ENCODE data around the gene C1QL3.

C1QL3 gene

DNA sequence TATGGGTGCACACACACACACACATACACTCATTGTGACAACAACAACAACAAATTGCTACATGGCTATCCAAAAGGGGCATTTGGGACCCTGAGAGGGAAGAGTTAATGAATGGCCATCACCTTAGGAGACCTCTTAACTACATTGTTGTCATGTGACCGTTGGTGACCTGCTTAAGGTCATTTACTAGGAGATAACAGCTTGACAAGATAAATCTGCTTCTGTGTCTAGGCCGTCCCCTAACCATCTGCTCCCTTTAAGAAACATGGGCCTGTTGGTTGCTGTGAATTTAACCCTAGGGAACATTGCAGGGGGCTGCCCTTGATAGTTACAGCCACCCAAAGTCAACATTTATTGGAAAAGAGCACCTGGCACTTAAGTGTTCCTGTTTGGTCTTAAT, 29.7 kb downstream of the C1QL3 start:
- no peak for DNase-seq

DNA sequence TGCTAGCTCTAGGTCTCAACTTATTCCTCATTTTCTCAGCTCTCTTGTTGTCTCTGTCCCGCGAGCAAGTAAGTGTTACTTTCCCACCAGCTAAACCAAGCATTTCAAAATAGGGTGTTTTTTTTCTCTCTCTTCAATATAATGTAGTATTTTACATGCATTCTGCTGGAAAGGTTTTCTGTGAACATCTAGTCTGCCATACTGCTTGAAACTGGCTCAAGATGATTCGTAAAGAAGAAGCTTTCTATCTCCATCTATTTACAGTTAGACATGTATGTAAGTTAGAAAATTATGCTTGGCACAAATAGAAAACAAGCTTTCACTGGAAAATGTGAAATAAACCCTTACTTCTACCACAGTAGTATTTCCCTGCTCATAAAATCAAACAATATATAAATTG, 31.2 kb downstream of the C1QL3 start:
- DNase-seq = no peak

DNA sequence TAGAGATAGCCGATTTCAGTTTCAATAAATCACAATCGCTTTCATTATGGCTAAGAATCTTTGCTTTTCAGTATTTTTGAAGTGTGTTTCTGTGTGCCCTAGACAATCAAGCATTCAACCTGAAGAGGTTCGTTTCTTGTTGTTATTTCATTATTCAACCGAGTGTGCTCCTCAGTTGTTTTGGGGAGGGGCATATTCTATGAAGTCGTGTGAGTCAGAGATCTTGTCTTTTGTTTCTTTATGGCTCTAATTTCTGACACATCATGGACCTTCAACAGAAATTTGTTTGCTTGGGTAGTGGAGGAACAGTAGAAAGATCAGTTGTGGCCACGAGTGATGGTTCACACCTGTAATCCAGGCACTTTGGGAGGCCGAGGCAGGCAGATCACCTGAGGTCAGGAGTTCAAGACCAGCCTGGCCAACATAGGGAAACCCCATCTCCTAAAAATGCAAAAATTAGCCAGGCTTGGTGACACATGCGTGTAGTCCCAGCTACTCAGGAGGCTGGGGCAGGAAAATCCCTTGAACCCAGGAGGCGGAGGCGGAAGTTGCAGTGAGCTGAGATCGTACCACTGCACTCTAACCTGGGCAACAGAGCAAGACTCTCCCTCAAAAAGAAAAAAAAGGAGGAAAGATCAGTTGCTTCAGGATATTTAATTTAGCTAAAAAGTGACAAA, 38.3 kb downstream of the C1QL3 start:
- no peak for DNase-seq

DNA sequence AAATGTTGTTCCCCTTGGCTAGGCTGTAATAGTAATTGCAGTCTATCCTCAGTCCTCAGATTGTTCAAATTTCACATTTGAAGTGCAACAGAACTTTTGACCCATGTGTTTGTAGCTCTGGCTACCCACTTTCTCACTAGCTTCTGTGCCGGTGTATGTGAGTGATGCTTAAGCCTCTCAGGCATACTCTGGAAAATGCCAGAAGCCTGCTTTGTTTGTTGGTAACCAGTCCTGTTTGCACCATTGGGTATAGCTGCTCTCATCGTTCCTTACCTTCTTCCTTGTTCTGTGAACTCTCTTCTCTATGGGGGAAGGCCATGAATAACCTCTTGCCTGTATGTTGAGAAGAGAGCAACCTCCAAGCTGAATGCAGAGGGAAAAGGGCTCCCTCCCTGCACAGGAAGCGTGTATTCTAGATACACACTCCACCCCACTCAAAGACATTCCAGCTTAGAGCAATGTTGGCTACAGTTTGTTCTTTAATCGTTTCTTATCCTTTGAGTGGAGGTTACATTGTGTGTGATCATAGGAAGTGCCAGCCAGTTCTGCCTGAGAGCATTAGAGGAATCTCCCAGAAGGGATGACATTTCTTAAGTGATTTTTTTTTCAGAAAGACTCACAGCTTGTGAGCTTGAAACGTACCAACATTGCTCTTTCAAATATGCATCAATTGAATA, 40.5 kb downstream of the C1QL3 start:
- DNase-seq = no peak

GRCh38 chr10:16478801-16479200, 42.9 kb downstream of the C1QL3 start:
- no peak for DNase-seq

DNA sequence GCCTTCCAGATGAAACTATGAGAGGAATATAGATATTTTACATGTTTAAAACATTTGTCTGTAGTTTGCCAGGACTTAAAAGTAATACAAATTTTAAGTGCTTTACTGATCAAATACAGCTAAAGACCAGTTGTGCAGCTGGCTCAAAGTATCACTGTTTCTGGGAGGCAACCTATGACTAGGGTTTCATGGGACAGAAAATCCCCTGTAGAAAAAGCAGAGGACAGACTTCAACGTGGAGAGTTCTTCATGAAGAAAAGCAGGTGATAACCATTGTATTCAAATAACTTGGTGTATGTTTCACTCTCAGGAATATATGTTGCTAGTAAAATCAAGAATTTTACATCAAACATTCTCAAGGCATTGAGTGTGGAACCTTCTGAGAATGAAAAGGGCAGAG, 43.9 kb downstream of the C1QL3 start:
- no peak for DNase-seq

DNA sequence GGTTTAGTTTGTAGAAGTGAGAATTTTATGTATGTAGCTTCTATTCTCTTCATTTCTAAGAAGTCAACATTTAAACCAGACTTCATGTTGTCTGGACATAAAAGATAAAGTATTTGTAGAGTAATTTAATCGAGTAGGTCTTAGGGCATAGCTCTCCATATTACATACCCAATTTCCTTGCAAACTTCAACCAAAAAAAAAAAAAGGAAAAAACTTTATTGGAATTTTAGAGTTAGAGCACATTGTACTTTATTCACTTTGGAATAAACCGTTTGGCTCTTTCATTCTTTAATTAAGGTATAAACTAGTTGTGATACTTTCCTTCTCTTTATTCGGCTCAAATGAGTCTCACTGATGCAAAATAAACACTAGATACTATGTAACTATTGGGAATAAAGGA, 48.9 kb downstream of the C1QL3 start:
- DNase-seq = no peak

DNA sequence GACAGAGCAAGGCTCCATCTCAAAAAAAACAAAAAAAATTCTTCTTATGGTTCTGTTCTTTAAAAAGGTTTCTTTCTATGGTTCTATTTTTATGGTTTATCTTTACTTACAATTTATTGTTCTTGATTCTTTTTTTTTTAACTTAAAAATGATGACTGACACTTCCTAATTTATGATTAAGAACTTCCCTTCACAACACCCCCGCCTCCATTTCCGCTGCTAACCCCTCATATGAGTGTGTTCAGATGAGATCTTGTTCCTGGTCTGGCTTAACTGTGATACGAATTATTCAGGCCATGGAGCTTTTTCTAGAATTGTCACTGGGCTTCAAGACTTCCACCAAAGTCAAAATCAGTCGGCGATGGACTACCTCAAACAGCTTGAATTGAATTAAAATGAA, 50.9 kb downstream of the C1QL3 start:
- DNase-seq = no peak

- no peak for DNase-seq
Observed at GRCh38 chr10:16466001-16466400, 55.7 kb downstream of the C1QL3 start.

Measured in activated effector memory CD4-positive, alpha-beta T cell treated with Interleukin-2 at 50 U/mL for 16 hours (primary cell).